Vagina (tissue), 2 donors: ENCODE measurements around the gene PHRF1. TPM values are rescaled to one million over a fixed set of nuclear protein-coding genes. Genes with fewer than 3 reads are reported as not detected.

ENCODE experiments used
- DNase-seq, 2 donors: peaks; one replicate each; pipeline ENCODE4 v3.0.0-alpha.2; 2017; ENCODE audit errors: extremely low spot score in 2 of 2
- H3K27ac ChIP-seq: fragments of 200-600 bp; sonication (generic); one replicate; pipeline ENCODE4 v1.5.1; 2019
- H3K27me3 ChIP-seq: fragments of 200-600 bp; sonication (generic); one replicate; pipeline ENCODE4 v1.5.1; 2019
- H3K36me3 ChIP-seq, 2 donors: fragments of 200-600 bp; sonication (generic); one replicate each; pipeline ENCODE4 v1.5.1; 2017 to 2019
- H3K4me1 ChIP-seq: fragments of 200-600 bp; sonication (generic); one replicate; pipeline ENCODE4 v1.5.1; 2019
- H3K4me3 ChIP-seq, 2 donors: fragments of 200-600 bp; sonication (generic); 1 replicate in 1 of 2; 2 replicates in 1 of 2; pipeline ENCODE4 v1.5.1; 2016 to 2019
- H3K9me3 ChIP-seq: fragments of 200-600 bp; sonication (generic); one replicate; pipeline ENCODE4 v1.5.1; 2019
- POLR2A ChIP-seq, 2 donors: fragments of 450-650 bp; IDR thresholded peaks; one replicate each; pipeline ENCODE4 v1.6.1; 2017; ENCODE audit warnings: antibody characterized with exemption in 2 of 2, mild to moderate bottlenecking in 2 of 2, moderate library complexity in 2 of 2
- POLR2AphosphoS5 ChIP-seq, 2 donors: sonication (generic); formaldehyde crosslinking; IDR thresholded peaks; one replicate each; pipeline ENCODE4 v1.9.0; 2017; ENCODE audit warnings: antibody characterized with exemption in 2 of 2, mild to moderate bottlenecking in 2 of 2, low read depth in 1 of 2; ENCODE audit not compliant: insufficient read depth in 1 of 2
- intact Hi-C: fragments of 100-400 bp; cut with DNase I; formaldehyde crosslinking; loops from one replicate; pipeline ENCODE4 v1.15.1; 2023
- total RNA-seq: library from RNA; depleted of rRNA; stranded (reverse); fragments of >200 nt; gene quantifications from one replicate; pipeline ENCODE4 v1.2.3, GENCODE V29; 2016
- TF ChIP-seq, protein P1 (sequence below), 3 experiments: fragments of 450-650 bp in 2 of 3; fragments of 200-600 bp in 1 of 3; sonication (generic) in 1 of 3; IDR thresholded peaks; one replicate each; pipeline ENCODE4 v1.5.1; 2017 to 2019; ENCODE audit warnings: antibody characterized with exemption in 3 of 3, mild to moderate bottlenecking in 2 of 3, moderate library complexity in 2 of 3

Gene PHRF1
- total RNA-seq, 1 donor from 2014 or later = 26.0 TPM

DNA sequence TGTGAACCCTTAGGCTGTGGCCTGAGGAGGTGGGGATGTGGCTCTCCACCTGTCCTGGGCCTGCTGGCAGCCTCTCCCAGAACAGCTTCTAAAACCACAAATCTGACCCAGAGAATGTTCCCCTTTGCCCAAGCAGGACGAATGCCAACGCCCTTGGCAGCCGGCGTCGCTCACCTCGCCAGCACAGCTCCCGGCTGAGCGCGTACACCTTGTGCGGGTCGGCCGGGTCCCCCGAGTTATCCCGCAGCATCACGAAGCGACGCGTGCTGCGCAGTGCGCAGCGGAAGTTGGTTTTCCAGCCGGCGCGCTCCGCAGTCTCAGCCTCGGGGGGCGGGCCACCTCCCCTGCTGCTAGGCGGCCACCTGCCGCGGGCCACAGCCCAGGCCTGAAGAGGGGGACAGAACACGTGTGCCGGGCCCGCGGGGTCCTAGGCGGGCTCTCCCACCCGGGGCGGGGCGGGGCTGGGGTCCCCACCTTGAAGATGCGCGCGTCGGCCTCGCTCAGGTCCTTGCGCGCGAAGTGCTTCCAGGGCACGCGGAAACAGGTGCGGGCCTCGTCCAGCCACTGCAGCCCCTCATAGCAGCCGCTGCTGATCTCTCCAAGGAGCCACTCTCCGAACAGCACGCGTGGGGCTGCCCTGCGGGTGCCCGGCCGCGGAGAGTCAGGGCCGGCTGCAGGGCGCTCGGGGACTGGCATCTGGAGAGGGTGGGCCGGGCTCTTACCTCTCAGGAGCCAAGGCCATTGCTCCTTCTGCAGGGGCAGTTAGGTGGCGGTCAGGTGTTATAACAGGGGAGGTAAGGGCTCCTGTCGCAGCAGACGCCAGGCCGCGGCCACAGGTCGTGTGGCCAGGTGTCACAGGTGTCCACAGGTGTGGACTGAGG is 38.6 kb downstream of the PHRF1 start:
- peak in 1 of 2 donors; percentile 87 for DNase-seq
- H3K36me3 ChIP-seq = peaks cover 0 to 36% of the 10 kb centered on the region in 2 donors
- peak overlapping the region; percentile 88 for H3K27ac ChIP-seq
- no peaks in the 10 kb centered on the region for H3K27me3 ChIP-seq
- TF ChIP-seq, protein P1, sequence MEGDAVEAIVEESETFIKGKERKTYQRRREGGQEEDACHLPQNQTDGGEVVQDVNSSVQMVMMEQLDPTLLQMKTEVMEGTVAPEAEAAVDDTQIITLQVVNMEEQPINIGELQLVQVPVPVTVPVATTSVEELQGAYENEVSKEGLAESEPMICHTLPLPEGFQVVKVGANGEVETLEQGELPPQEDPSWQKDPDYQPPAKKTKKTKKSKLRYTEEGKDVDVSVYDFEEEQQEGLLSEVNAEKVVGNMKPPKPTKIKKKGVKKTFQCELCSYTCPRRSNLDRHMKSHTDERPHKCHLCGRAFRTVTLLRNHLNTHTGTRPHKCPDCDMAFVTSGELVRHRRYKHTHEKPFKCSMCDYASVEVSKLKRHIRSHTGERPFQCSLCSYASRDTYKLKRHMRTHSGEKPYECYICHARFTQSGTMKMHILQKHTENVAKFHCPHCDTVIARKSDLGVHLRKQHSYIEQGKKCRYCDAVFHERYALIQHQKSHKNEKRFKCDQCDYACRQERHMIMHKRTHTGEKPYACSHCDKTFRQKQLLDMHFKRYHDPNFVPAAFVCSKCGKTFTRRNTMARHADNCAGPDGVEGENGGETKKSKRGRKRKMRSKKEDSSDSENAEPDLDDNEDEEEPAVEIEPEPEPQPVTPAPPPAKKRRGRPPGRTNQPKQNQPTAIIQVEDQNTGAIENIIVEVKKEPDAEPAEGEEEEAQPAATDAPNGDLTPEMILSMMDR (IDR thresholded peaks at IDR 0.05) = no peak
- no peak for TF ChIP-seq POLR2AphosphoS5 (IDR thresholded peaks at IDR 0.05; ENCODE audit: insufficient read depth in 1 of 2, low read depth in 1 of 2)
- TF ChIP-seq POLR2A (IDR thresholded peaks at IDR 0.05) = no peak
- peak overlapping the region; percentile 67 to 79 for H3K4me3 ChIP-seq
- no peaks in the 10 kb centered on the region for H3K9me3 ChIP-seq
- H3K4me1 ChIP-seq = peaks cover 36% of the 10 kb centered on the region
- intact Hi-C loops = no loop called here

DNA sequence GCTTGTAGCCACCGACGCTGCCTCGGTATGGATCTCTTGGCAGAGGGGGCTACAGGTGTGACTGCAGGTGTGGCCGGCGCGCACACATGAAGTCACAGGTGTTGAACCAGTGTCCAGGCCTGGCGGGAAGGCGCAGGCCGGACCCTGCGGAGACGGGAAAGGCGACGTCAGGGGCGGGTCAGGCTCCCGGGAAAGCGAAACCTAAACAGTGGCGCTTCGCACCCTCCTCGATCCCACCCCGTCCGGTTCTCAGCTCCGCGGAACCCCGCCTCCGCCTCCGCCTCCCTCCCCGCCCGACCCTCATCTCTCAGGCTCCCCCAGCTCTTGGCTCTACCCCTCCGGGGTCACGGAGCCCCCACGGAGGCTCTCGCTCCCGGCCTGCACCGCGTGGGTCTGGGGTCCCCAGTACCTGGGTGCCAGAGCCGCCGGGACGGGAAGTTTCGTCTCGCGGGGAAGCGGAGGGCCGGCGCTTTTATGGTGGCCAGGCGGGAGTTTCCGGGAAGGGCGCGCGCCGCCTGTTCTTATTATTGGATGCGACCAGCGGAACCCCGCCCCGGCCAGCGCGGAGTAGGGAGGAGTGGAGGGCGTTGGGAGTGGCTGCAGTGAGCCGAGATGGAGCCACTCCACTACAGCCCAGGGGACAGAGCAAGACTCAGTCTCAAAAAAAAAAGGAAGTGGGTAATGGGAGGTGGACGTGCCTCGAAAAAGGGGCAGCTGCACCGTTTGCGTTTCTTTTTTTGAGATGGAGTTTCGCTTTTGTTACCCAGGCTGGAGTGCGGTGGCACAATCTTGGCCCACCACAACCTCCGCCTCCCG is 39.4 kb downstream of the PHRF1 start, which contains the start of gene IRF7:
Gene IRF7 (minus strand): TSS at position 447 of the 816 bp plus-strand sequence. CDS start 586 bp downstream, outside the sequence.
- intact Hi-C loops = no loop called here
- Histone ChIP-seq H3K4me3 (peak within 1 kb of the TSS; percentile 67 to 79), H3K4me1 (peaks cover 36% of the 10 kb centered on the region)

DNA sequence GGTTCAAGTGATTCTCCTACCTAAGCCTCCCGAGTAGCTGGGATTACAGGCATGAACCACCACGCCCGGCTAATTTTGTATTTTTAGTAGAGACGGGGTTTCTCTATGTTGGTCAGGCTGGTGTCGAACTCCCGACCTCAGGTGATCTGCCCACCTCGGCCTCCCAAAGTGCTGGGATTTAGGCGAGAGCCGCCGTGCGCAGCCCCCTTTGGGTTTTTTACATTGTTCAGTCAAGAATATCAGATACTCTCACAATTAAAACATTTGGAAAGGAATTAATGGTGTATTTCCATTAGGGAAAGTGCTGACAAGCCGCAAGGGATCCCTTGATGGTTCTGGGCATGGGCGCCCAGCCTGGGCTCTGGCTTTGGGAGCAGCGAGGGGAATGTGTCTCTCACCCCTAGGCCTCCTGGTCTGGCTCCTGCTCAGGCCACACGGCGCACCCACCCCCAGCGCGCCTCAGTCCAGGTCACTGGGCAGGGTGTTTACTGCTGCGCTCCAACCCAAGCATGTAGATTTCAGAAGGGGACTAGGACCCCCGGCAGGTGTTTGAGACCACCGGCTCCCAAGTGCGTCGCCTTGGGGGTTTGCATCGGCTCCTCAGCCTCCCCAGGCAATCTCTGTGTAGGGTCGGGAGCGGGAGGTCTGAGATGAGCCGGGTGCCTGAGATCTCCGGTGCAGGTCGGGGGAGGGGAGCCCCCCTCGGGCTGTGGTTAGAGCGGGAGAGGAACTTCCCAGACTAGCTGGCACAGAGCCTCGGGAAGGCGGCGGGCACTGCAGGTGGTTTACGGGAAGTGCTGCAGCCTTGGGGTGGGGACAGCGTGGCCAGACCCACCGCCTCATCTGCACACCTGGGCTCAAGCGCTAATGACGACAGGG is 40.3 kb downstream of the PHRF1 start:
- H3K36me3 ChIP-seq = peaks cover 0 to 19% of the 10 kb centered on the region in 2 donors
- no peak for DNase-seq
- intact Hi-C loops = no loop called here

More for the DNA sequence above, 39.4 kb downstream of the PHRF1 start, which contains the start of gene IRF7:
- TF ChIP-seq POLR2A (IDR thresholded peaks at IDR 0.05) (peak in 1 of 2 donors; percentile 58), POLR2AphosphoS5 (IDR thresholded peaks at IDR 0.05; ENCODE audit: insufficient read depth in 1 of 2, low read depth in 1 of 2) (peak; percentile 85 to 92)
- TF ChIP-seq, protein P1 (IDR thresholded peaks at IDR 0.05) = no peak
- peak within 1 kb of the TSS; percentile 88 for H3K27ac ChIP-seq
- no peaks in the 10 kb centered on the region for H3K9me3 ChIP-seq
- H3K36me3 ChIP-seq = peaks cover 0 to 27% of the 10 kb centered on the region in 2 donors
- H3K27me3 ChIP-seq = no peaks in the 10 kb centered on the region
- peak in 1 of 2 donors; percentile 87 for DNase-seq

DNA sequence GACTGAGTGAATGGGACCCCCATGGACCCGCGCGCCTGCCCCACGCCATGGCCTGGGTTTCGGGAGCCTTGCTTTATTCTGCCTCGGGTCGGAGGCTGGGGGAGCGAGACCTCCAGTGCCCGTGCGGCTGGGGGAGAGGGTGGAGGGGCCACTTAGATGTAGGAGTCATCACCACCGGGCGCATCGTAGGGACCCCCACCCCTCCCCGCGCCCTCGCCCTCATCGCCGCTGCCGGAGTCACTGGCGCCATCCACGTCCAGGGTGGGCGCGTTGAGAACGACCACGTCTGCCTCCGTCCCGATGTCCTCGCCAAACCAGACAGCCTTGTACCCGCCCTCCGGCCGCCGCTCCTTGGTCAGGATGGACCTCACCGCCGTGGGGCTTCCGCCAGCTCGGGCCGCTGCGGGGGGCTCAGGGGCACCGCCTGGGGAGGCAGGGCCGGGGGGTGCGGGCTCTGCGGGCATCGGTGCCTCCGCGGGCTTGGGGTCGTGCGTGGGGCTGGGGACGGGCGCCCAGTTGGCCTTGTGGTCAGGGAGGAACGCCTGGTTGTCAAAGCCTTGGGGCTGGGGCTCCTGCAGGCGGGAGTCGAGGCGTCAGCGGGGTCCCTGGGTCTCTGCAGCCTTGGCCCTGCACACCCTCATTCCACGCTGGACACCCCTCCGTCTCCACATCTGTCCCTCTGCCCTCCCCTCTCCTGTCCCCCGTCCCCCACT is 41.1 kb downstream of the PHRF1 start:
- intact Hi-C loops = no loop called here
- TF ChIP-seq, protein P1 (IDR thresholded peaks at IDR 0.05) = no peak
- TF ChIP-seq POLR2AphosphoS5 (IDR thresholded peaks at IDR 0.05; ENCODE audit: insufficient read depth in 1 of 2, low read depth in 1 of 2) (no peak), POLR2A (IDR thresholded peaks at IDR 0.05) (no peak)
- H3K4me3 ChIP-seq = no peak overlapping the region
- H3K27ac ChIP-seq = no peak overlapping the region
- peaks cover 0 to 12% of the 10 kb centered on the region in 2 donors for H3K36me3 ChIP-seq
- H3K27me3 ChIP-seq = no peaks in the 10 kb centered on the region
- DNase-seq = no peak
- H3K9me3 ChIP-seq = no peaks in the 10 kb centered on the region
- peaks cover 36% of the 10 kb centered on the region for H3K4me1 ChIP-seq

More for the DNA sequence above, 40.3 kb downstream of the PHRF1 start:
- peak overlapping the region; percentile 67 to 79 for H3K4me3 ChIP-seq
- peak overlapping the region; percentile 88 for H3K27ac ChIP-seq
- H3K27me3 ChIP-seq = no peaks in the 10 kb centered on the region
- no peaks in the 10 kb centered on the region for H3K9me3 ChIP-seq
- TF ChIP-seq, protein P1 (IDR thresholded peaks at IDR 0.05) = no peak
- H3K4me1 ChIP-seq = peaks cover 36% of the 10 kb centered on the region
